ENCODE results near the gene BLID.

BLID gene

DNA sequence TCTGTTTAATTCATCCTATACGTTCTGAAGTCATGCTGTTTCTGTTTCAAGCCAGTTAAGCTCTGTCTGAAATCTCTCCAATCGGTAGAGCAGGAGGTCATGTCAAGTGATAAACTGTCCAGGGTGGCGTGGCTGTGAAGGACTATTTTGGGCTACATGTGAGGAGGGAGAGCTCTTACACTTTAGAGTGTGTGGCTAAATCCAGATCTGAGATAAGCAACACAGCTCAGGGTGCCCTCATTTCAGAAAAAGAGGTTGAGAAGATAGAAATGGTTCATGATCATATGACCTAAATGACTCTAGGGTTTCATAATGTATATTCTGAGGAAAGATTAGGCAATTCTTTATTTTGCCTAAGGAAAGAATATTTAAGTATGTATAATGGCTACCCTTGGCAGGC lies 8.4 kb downstream of the BLID start:
- CTCF ChIA-PET: interaction anchor here (0.6 to 2.5 kb wide), 14 partner anchors 9 to 462 kb away, joined by 3 to 11 read pairs (median 4); partner anchors contain the start of gene BLID

DNA sequence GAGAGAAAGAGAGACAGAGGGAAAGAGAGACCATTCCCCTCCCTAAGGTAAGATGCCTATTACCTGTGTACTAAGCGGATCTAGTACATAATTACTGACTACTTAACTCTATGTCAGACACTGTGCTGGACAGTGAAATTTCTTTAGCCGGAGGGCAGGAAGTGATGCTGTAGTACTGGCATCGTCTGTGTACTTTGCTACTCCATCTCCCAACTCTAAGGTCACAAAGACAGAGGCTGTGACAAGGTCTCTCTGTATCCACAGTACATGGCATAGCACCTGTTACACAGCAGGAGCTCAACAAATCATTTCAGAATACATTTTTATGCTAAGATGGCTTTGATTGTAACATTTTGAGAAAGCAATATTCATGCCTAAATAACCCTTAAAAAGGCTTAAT lies 9.0 kb downstream of the BLID start:
- TF ChIP-seq, protein P1, sequence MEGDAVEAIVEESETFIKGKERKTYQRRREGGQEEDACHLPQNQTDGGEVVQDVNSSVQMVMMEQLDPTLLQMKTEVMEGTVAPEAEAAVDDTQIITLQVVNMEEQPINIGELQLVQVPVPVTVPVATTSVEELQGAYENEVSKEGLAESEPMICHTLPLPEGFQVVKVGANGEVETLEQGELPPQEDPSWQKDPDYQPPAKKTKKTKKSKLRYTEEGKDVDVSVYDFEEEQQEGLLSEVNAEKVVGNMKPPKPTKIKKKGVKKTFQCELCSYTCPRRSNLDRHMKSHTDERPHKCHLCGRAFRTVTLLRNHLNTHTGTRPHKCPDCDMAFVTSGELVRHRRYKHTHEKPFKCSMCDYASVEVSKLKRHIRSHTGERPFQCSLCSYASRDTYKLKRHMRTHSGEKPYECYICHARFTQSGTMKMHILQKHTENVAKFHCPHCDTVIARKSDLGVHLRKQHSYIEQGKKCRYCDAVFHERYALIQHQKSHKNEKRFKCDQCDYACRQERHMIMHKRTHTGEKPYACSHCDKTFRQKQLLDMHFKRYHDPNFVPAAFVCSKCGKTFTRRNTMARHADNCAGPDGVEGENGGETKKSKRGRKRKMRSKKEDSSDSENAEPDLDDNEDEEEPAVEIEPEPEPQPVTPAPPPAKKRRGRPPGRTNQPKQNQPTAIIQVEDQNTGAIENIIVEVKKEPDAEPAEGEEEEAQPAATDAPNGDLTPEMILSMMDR (IDR thresholded peaks at IDR 0.05; ENCODE audit: insufficient read depth, low read length, missing control alignments): no peak
- CTCF ChIA-PET: interaction anchor here (0.6 to 2.5 kb wide), 15 partner anchors 7 to 462 kb away, joined by 3 to 11 read pairs (median 4); partner anchors contain the start of gene BLID
- DNase-seq (ENCODE audit: low read depth, low spot score): no peak
- POLR2A ChIA-PET: interaction anchor here (0.8 kb wide), 1 partner anchor 399 kb away, joined by 3 read pairs; no protein-coding TSS in a partner anchor
- H3K4me3 ChIP-seq (ENCODE audit: low read depth, low read length): no peak overlapping the region

More for the DNA sequence above, 8.4 kb downstream of the BLID start:
- no peak overlapping the region for H3K4me3 ChIP-seq (ENCODE audit: low read depth, low read length)
- DNase-seq (ENCODE audit: low read depth, low spot score): no peak
- POLR2A ChIA-PET: no interaction called here
- TF ChIP-seq, protein P1 (IDR thresholded peaks at IDR 0.05; ENCODE audit: insufficient read depth, low read length, missing control alignments): no peak

DNA sequence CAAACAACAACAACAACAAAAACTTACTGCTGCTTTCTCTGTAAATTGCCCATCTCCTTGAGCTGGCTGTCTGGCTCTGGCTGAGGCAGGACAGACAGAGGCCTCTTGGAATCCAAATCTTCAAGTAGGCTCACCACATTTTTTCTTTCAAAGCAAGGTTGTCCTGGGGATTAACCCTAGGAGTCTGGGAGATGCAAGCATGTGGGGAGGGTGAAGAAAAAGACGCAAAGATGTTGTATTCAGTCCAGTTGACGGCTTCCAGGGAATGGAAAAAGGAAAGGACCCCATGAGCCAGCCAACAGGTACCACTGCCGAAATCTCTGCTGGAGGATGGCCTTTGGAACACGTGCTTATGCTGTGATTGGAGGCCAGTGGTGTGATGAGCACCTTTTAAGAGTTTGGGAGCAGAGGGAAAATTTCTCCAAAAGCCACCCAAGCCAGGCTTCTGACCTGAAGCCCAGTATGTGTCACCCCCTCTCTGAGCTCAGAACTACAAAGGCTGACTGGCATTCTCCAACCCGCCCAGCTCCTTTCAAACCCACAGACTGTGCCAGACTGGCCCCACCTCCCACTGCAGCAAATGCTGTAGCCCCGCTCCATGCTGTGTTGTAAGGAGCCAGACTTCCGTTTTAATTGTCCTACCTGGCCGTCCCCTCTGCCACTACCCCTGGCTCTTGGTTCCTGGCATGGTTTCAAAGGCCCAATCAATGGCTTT lies 10.8 kb downstream of the BLID start:
- TF ChIP-seq, protein P1 (IDR thresholded peaks at IDR 0.05; ENCODE audit: insufficient read depth, low read length, missing control alignments): no peak
- no peak overlapping the region for H3K4me3 ChIP-seq (ENCODE audit: low read depth, low read length)
- ChIA-PET POLR2A (no interaction called here), CTCF (interaction anchor here (0.9 to 1.6 kb wide), 3 partner anchors 9 to 23 kb away, joined by 3 to 6 read pairs (median 4); partner anchors contain the start of gene BLID)
- DNase-seq (ENCODE audit: low read depth, low spot score): no peak

DNA sequence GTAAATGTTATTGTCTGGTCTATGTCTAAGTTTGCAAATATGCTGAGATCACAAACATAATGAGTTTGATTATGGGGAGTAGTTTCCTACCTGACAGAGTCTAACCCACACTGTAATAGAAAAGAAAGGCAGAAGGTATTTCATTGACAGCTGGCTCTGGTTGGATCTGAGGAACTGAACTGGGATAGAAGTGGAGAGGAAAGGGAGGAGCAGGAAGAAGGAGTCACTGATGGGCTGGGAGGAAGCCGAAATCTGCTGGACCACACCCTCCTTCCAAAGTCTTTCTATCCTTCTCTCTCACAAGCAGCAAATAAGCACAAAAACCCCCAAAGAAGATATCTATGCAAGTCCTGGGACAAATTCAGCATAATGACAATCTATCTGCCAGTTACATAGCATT lies 11.7 kb downstream of the BLID start:
- CTCF ChIA-PET: interaction anchor here (1.2 to 6.3 kb wide), 2 partner anchors 10 to 99 kb away, joined by 5 to 47 read pairs; no protein-coding TSS in a partner anchor
- TF ChIP-seq, protein P1 (IDR thresholded peaks at IDR 0.05; ENCODE audit: insufficient read depth, low read length, missing control alignments): no peak
- POLR2A ChIA-PET: interaction anchor here (0.9 kb wide), 1 partner anchor 275 kb away, joined by 4 read pairs; no protein-coding TSS in a partner anchor
- no peak overlapping the region for H3K4me3 ChIP-seq (ENCODE audit: low read depth, low read length)
- DNase-seq (ENCODE audit: low read depth, low spot score): no peak

DNA sequence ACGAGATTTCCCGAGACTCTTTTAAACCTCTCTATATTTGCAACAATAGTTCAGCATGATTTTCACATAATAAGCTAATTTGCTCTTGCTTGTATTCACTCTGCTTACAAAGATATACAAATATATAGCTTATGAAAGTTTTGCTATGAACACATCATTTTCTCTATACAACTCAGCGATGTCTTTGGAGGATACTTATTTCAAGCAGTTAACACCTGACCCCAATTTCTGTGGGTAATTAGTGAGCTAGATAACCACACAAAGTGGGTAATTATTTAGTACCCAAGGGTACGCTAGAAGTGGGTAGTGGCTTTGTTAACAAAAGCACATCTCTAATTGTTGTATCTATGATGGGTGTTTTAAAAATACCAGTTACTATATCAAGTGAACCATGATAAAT lies 12.3 kb downstream of the BLID start:
- DNase-seq (ENCODE audit: low read depth, low spot score): no peak
- ChIA-PET CTCF (interaction anchor here (1.2 to 6.3 kb wide), 4 partner anchors 11 to 448 kb away, joined by 3 to 56 read pairs (median 26); no protein-coding TSS in a partner anchor), POLR2A (interaction anchor here (0.9 to 1.5 kb wide), 5 partner anchors 50 to 448 kb away, joined by 3 to 5 read pairs (median 3); no protein-coding TSS in a partner anchor)
- TF ChIP-seq, protein P1 (IDR thresholded peaks at IDR 0.05; ENCODE audit: insufficient read depth, low read length, missing control alignments): no peak
- H3K4me3 ChIP-seq (ENCODE audit: low read depth, low read length): no peak overlapping the region

DNA sequence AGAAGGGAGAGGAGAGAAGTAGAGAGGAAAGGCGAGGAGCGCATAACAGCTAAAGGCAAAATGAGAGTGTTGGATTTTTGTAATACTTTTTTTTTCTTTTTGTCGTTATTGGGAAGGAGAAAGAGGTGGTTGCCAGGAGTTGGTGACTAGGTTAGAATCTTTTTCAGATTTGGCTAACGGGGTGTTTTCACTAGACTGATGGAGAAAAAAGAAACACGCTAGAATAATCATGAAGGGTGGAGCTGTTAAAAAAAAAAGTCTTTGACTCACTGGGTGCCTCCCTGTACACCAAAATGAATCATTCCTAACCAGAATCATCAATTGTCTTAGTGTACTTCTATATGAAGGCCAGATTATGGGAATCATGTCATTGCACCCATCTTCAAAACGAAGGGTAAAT lies 12.7 kb downstream of the BLID start:
- no peak for DNase-seq (ENCODE audit: low read depth, low spot score)
- no peak overlapping the region for H3K4me3 ChIP-seq (ENCODE audit: low read depth, low read length)
- TF ChIP-seq, protein P1 (IDR thresholded peaks at IDR 0.05; ENCODE audit: insufficient read depth, low read length, missing control alignments): no peak
- ChIA-PET POLR2A (interaction anchor here (0.9 to 1.5 kb wide), 4 partner anchors 50 to 447 kb away, joined by 3 to 5 read pairs (median 3); no protein-coding TSS in a partner anchor), CTCF (interaction anchor here (1.2 to 6.3 kb wide), 5 partner anchors 11 to 447 kb away, joined by 3 to 56 read pairs (median 9); partner anchors contain the start of gene BLID)

Measured in AG04449 (cell line).